Activated naive CD8-positive, alpha-beta T cell treated with anti-CD3 and anti-CD28 coated beads for 36 hours (primary cell): ENCODE results near the gene POLR2B. TPM values are rescaled to one million over a fixed set of nuclear protein-coding genes. Genes with fewer than 3 reads are reported as not detected.

Experiments
- DNase-seq: peaks from one replicate; pipeline ENCODE4 v3.0.0; 2021
- H3K27ac Mint-ChIP-seq: one replicate; pipeline ENCODE4 v1.8.0; 2022; ENCODE audit warnings: mild to moderate bottlenecking, moderate library complexity, mixed read lengths
- H3K27me3 Mint-ChIP-seq: one replicate; pipeline ENCODE4 v1.8.0; 2022; ENCODE audit warnings: mild to moderate bottlenecking, mixed read lengths
- H3K36me3 Mint-ChIP-seq: one replicate; pipeline ENCODE4 v1.8.0; 2021; ENCODE audit warnings: mild to moderate bottlenecking, mixed read lengths
- H3K4me1 Mint-ChIP-seq: one replicate; pipeline ENCODE4 v1.8.0; 2021; ENCODE audit warnings: mixed read lengths
- H3K4me3 Mint-ChIP-seq: one replicate; pipeline ENCODE4 v1.8.0; 2022; ENCODE audit warnings: mild to moderate bottlenecking, moderate library complexity, mixed read lengths
- H3K9me3 Mint-ChIP-seq: one replicate; pipeline ENCODE4 v1.8.0; 2022; ENCODE audit warnings: mixed read lengths
- total RNA-seq, 2 experiments: library from RNA; stranded (reverse); gene quantifications; one replicate each; pipeline ENCODE4 v1.2.3, GENCODE V29; 2021

POLR2B gene
- total RNA-seq, 2 experiments from 2014 or later, result 142 to 144 TPM

DNA sequence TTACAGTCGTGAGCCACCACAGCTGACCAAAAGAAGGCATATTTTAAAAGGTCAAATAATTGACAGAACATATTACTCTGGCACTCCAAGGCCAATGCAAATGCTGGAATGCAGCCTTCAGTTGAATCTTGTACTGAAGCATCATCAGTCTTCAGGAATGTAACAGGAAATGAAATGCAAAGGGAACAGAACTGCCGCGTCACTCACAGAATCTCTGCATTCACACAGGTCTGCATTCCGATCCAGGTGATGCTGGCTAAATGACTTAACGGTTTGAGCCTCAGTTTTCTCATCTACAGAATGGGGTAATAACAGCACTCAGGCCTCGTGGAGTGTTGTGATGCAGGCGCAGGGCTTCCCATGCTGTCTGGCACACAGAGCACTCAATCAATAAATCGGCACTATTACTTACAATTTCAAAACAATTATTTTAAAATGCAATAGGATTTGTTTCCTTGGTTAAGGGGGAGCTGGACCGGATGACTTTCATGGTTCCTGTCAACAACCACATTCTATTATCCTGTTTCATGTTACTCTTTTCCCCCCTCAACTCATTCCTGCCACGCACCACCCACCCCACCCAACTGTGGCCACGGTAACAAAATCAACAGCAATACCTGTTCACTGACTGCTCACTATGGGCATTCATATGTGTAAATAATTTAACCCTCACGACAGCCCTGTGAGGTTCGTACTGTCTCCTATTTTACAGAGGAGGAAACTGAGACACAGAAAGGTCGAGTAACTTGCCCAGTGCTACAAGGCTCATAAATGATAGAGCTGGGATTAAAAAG, 99.1 kb downstream of the POLR2B start:
- Mint-ChIP-seq H3K4me1 (no peaks in the 10 kb centered on the region), H3K27ac (no peak overlapping the region), H3K4me3 (no peak overlapping the region), H3K9me3 (no peaks in the 10 kb centered on the region), H3K27me3 (peaks cover 19% of the 10 kb centered on the region), H3K36me3 (no peaks in the 10 kb centered on the region)
- DNase-seq, result no peak

DNA sequence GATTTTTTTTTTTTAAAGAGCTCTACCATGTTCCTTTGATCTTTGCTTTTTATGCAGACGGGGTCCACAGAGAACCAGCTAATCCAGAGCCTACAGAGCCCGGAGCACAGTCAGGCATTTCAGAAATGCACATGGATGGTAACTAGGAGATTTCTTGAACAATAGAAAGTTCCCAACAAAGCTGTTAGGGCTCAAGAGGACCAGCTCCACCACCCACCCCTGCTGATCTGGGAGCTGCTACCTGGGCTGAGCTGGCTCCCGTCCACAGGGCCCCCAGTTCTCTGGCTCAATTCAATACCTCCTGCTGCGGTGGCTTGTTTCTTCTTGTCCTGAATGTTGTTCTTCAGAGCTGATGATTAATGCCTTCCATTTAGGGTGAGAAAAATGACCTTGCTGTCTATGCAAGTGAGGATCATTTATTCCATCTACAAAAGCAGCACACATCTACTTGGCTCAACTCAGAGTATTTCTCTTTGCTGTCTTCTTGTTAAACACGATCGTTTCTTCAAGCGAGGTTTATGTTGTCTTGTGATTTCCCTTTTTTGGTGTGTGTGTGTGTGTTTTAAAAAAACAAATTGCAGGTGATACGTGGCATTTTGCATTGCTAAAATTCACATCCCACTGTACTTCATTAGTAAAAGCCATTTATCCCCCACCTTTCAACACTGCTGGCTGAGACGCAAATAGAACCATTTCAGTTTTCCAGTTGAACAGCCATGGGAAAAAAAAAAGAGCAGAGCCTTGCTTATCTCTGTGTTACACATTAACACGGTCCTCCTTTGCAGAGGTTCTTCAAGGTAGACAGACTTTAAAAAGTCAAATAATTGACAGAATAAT, 100.2 kb downstream of the POLR2B start:
- Mint-ChIP-seq H3K4me1 (no peaks in the 10 kb centered on the region), H3K27me3 (peaks cover 22% of the 10 kb centered on the region), H3K36me3 (no peaks in the 10 kb centered on the region), H3K4me3 (no peak overlapping the region), H3K9me3 (no peaks in the 10 kb centered on the region), H3K27ac (peak overlapping the region; percentile 21)
- no peak for DNase-seq

Other genes with a start within 250 kb of the POLR2B start
- 1 to 10 TPM in 1 of 2 experiments, under 1 TPM in 1; 0.78 to 1.3 TPM for gene SPINK2, start 157.2 kb upstream of the POLR2B start, total RNA-seq
- gene REST, start 71.0 kb upstream of the POLR2B start, total RNA-seq, result 10 to 100 TPM; 35.3 to 35.6 TPM
- 10 to 100 TPM; 28.5 to 29.6 TPM for gene NOA1, start 1.3 kb upstream of the POLR2B start, total RNA-seq
- gene IGFBP7, start 131.5 kb downstream of the POLR2B start, total RNA-seq, result not detected